ENCODE data around the gene KMT5B.

- TF ChIP-seq CTCF (IDR thresholded peaks at IDR 0.05) (no peak), EP300 (IDR thresholded peaks at IDR 0.05) (no peak), POLR2AphosphoS5 (IDR thresholded peaks at IDR 0.05) (no peak)
These were observed 106.7 kb downstream of the KMT5B start for GRCh38 chr11:68106165-68106940.

Measured in sigmoid colon (tissue), 4 donors.